UCSD-AML1 (cell line): ENCODE measurements around the gene SPEM3.

Experiments
- DNase-seq: peaks from one replicate; lab custom pipeline; 2025; ENCODE audit not compliant: unreplicated experiment; lab: John Stamatoyannopoulos, UW

SPEM3 gene

DNA sequence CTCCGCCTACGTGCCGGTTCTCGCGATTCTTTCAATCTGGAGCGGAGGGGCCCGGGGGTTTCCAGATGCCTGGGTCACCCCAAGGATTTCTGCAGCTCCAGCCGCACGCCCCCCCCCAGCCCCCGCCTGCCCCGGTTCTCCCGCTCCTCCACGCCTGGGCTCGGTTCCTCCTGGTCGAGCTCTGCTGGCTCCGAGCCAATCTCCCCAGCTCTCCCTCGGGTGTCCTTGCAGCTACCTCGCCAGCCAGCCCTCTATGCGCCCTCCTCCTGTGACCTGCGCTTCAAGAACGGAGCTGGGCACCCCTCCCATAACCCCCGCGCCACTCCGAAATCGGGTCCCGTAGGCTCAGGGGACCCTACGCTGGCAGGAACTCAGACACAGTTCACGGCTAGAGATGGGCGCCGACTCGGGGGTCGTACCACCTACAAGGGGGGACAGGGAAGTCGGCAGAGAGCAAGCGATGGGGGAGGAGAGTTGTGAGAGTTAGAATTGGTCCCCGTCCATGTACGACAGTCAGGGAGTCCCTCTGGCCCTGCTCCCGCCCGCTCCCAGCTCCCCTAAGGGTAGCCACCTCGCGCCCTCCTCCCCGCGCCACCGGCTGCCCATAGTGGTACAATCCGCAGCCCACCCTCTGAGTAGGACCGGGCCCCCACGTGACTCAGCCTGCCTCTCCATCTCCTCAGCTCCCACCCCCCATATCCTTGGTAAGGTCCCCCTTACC lies 11.6 kb downstream of the SPEM3 start:
- DNase-seq, result no peak

DNA sequence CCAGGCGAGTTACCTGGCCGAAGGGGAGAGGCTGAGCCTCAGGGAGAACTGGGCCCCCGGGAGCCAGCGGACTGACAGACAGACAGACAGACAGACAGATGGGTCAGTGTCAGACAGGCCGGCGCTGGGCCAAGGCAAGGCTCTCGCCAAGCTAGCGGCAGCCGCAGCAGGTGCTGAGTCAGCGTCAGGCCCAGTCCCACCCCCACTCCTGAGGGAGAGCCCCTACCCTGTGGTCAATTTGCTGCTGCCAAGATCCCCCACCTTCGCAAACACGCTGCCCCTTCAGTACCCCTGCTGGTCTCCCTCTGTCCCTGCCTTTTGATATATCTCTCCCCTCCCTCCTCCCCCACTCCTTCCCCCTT lies 12.2 kb downstream of the SPEM3 start:
- no peak for DNase-seq

DNA sequence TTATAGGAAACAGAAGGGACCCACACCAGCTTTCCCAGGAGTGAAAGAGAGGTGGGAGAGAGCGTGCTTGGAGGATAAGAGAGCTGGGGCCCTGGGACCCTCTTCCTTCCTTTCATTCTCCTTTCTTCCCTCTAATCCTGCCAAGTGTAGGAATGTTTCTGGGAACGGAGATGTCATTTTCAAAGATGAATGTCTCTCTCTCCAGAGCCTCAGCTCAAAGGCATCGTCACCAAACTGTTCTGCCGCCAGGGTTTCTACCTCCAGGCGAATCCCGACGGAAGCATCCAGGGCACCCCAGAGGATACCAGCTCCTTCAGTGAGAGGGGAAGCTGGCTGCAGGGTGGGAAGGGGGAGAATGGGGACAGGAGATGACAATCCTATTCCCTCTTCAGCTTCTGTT lies 12.6 kb downstream of the SPEM3 start:
- no peak for DNase-seq

DNA sequence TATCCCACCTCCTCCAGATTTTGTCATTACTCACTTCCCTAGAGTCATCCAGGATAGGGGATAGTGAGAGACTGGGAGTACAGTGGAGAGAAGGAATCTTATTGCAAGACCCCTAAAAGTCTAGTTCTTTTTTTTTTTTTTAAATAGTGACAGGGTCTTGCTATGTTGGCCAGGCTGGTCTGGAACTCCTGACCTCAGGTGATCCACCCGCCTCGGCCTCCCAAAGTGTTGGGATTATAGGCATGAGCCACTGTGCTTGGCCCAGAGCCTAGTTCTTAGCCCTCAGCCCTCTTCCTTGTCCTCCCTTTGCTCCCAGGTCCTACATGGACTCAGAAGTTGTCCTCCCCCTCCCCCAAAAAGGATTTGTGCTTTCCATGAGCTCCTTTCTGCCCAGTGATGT lies 13.5 kb downstream of the SPEM3 start:
- no peak for DNase-seq

DNA sequence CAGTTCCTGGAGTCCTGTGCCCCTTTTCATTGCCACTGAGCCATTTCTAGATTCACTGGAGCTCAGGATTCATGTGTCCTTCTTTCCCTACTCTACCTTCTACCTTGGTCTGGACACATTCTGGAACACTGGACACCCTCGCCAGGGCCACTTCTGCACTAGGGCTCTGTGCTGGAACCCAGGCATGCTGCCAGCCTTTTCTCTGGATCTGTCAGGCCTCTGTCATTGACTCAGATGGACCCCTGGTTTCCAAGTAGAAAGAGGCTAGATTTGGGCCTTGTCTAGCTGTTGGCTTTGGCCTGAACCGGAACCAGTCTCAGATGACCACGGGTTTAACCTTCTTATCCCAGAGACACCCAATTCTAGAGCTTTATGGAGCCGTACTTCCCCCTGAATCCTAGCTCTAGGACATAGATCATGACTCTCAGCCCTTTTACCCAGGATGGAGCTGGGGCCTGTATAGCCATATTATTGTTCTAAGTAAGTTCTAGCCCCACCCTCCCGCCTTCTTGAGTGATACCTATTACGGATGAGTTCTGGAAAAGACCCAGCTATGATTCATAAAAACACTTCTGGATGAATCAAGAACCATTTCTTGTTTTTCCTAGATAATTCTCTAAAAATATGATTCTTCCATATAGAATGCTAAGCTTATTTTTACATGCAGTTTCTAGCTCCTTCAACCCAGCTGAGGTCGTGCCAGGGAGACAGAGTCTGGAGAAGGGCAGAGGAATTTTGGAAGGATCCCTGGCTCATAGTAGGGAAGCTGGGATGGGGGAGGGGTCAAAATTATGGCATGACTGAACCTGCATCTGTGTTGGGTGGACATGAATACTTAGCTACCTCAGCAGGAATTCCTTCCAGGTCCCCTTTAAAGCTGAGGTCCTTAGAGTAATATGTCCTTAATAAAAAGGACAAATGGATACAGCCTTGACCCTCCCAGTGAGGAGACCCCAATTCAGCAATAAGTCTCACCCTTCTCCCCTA lies 15.1 kb downstream of the SPEM3 start:
- no peak for DNase-seq

DNA sequence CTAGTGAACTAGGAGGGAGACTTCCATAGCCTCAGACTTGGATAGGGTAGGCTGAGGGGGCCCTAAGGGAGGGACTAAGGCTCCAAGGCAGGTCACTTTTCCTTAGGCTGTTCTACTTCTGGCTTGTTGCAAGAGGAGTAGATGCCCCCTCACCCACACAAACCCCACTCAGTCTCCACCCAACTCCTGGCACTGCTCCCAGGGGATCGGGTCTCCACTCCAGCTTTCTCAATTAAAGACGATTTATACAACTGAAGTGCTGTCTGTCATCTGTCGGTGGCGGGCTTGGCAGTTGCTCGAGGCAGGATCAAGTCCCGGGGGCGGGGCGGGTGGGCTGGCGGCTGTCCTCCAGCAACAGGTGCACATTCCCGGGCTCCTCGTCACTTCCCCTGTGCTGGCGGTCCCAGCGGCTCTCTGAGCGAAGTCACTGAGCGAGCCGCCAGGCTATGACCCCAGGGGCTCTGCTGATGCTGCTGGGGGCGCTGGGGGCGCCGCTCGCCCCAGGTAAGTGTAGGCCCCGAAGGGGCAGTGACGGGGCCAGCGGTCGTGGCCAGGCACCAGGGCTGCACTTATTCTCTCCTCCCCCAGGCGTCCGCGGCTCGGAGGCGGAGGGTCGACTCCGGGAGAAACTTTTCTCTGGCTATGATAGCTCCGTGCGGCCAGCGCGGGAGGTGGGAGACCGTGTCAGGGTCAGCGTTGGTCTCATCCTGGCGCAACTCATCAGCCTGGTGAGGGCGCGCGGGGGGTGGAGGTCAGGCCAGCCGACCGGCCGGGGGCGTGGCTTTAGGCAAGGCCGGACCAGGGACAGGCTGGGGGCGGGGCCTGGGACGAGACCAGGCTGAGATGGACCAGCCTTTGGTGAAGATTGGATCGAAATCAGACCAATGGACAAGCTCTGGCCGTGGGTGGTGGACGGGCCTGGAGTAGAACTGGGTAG lies 16.3 kb downstream of the SPEM3 start, which contains the start of gene CHRNB1:
Gene CHRNB1 (plus strand): TSS at position 380 of the 937 bp plus-strand sequence. CDS start 67 bp downstream, at position 447.
- DNase-seq, result no peak

DNA sequence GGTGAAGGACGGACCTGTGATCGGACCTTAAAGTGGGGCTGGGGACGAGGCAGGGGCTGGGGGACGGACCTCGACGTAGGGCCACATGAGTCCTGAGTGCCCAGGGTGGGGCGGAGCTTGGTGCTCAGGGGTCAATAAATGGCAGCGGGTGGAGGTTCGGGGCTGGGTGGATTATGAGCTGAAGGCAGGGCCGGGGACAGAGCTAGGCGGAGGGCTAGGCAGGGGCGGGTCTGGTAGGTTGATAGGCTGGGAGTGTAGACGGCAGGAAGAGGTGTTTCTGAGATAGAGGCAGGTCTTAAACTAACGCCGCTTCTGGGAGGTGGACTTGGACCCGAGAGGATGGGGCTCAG lies 16.9 kb downstream of the SPEM3 start:
- no peak for DNase-seq

DNA sequence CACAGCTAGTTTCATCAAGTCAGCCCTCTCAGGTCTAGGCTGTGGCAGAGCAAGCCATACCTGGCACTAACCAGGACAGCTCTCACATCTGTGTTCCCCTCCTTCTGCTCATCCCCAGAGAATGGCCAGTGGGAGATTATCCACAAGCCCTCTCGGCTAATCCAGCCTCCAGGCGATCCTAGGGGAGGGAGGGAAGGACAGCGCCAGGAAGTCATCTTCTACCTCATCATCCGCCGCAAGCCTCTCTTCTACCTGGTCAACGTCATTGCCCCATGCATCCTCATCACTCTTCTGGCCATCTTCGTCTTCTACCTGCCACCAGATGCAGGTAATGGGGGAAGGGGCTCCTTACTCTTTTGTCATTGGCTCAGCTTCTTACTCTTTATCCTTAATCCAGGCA lies 19.8 kb downstream of the SPEM3 start:
- DNase-seq, result no peak

DNA sequence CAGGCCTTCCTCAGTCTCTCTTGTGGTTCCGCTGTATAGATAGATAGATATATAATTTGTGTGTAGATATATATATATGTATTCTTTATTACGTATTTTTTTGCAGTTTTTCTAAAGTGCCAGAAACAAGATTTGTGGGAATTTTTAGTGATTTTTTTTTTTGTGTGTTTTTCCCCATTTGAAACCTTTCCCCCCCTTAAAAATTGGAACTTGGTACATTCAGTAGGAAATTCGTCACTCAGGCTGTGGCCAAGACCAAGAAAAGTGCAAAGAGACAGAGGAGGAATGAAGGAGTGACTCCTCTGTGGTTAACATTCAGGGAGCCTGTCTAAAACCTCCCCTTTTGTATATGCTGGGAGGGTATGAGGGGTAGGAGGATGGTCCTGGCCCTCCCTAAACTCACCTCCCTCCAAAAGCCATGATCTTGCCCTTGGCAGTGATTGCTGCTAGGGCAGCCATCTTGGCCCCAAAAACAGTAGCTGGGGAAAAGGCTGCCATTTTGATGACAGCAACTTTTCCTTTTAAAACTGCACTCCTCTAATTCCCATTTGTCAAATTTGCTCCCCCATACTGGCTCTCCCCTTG lies 31.4 kb downstream of the SPEM3 start:
- DNase-seq, result no peak

DNA sequence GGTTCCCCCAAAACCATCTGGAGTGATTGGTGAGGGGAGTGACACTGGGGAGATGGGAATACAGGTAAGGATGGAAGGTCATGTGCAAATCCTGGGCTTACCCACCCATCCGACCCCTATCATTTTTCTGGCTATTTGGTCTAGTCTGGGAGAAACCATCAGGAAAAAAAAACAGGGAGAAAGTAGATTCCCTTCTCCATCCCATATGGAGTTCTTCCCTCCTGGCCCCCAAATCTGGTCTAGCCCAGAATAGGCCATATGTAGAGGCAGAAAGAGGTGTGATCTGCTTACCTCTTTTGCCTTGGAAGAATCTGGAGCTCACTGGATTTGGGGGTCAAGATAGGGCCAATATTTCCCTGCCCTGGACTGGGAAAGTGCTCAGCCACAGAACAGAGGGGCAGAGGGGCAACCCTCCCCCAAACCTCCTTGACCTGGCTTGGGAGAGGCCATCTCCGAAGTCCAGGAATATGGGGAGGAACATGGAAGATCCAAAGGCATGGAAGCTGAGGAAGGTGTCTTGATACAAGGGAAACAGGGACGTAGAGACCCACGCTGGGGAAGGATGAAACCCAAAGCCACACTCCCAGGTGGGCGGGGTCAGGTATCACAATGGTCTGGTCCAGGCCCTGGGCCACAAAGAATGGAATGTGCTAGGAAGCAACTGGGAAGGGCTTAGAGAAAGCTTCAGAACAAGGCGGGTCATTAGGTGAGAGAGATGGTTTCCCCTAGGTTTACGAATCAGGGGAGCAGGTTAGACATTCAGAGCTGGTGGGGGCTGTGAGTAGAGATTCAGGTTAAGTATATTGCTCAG lies 32.4 kb downstream of the SPEM3 start:
- no peak for DNase-seq

DNA sequence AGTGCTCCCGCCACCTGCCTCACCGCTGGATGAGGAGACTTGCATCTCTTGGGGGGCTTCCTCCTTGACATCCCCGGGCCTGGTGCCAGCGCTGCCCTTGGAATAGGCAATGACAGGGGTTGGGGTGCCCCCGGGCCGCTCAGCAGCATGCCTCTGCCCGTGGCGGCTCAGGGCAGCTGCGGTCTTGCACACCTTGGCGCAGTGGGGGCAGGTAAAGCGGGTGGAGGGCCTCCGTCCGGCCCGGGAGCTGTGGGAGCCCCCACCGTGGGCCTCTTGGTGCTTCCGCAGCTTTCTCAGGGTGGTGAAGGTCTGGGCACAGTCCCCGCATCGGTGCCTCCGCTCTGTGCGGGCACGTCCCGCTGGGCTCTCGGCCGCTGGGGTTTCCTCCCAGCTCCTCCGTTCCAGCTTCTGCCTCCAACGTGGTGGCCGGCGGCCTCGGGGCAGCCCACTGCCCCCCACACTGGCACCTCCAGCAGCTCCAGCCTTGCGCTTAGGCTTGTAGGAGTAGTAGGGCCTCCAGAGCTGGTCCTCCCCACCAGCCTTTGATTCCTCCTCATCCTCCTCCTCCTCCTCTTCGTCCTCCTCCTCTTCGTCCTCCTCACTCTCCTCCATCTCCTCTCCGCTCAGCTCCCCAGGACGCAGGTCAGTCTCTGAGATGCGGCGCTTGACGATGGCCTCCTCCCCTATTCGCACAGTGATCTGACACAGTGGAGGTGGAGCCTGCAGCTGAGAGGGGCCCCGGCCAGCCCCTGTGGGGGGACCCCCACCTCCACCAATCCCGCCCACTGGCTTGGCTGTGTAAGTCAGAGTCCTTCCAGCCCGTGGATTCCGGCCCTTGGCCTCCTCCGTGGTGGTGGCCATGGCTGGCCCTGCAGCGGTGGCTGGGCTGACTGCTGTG lies 34.1 kb downstream of the SPEM3 start:
- no peak for DNase-seq

DNA sequence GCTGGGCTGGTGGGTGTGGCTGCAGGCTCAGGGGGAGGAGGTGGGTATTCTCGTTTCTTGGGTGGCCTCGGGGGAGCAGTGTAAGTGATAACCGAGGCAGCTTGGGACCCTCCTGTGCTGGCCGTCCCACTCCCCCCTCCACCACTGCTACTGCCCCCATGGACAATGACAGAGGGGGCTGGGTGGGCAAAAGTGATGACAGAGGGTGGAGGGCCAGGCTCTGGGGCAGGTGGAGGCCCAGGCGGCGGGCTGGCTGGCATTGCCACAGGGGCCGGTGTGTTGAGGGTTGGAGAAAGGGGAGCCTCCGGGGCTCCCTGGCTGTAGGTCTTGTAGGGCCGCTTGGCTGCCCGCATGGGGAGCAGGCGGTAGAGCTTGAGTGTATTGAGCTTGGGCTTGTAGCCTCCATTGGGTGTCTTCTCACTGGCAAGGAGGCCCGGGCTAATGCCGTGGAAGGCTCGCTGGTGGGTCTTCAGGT lies 34.8 kb downstream of the SPEM3 start:
- no peak for DNase-seq

DNA sequence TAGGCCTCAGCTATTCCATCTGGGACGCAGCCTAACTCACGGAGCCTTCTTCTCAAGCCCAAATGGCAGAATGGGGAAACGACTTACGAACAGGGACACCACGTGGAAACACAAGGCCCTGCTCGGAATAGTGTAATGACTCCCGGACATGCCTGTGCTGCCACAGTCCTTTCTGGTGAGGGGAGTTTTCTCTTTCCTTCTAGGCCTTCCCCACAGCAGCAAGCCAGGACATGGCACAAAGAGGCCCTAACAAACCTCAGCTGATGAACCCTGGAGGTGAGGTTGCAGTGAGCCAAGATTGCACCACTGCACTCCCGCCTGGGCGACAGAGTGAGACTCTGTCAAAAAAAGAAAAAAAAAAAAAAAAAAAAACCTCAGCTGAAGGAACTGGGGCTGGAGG lies 35.4 kb downstream of the SPEM3 start:
- DNase-seq, result no peak

DNA sequence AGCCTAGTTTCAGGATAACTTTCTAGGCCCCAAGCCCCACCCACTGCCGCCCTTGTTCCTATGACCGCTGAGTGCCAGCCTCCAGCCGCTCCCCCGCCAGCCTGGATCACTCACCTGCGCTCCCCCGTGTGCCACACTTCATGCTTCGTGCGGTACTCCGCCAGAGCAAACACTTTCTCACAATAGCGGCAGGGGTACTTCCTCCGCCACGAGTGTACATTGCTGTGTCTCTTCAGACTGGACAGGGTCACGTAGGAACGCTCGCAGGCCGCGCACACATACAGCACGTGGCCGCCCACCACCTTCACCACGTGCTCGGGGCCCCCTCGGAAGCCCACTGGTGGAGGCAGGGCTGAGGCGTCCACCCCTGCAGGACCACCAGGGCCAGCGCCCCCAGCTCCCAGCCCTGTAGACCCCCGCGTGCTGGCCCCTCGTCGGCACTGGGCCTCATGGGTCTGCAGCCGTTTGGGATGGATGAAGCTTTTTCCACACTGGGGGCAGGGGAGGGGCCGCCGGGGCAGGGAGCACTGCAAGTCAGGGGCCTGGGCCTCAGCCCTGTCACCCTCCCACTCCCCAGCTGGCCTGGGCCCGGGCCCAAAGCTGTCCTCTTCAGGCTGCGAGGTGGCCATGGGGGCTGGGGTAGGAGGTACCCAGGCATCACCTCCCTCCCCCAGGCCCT lies 37.1 kb downstream of the SPEM3 start:
- no peak for DNase-seq

DNA sequence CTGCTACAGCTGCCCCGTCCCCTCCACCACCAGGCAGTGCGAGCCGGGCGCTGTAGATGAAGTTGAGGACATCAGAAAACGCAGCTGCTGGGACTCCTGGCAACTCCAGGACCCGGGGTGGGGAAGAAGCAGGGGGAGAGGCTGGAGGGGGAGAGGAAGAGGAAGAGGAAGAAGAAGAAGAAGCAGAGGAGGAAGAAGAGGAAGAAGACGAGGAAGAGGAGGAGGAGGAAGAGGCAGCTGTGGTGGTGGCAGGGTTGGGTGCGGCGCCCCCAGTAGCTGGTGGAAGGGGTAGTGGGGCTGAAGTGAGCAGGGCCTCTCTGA lies 37.6 kb downstream of the SPEM3 start:
- no peak for DNase-seq

DNA sequence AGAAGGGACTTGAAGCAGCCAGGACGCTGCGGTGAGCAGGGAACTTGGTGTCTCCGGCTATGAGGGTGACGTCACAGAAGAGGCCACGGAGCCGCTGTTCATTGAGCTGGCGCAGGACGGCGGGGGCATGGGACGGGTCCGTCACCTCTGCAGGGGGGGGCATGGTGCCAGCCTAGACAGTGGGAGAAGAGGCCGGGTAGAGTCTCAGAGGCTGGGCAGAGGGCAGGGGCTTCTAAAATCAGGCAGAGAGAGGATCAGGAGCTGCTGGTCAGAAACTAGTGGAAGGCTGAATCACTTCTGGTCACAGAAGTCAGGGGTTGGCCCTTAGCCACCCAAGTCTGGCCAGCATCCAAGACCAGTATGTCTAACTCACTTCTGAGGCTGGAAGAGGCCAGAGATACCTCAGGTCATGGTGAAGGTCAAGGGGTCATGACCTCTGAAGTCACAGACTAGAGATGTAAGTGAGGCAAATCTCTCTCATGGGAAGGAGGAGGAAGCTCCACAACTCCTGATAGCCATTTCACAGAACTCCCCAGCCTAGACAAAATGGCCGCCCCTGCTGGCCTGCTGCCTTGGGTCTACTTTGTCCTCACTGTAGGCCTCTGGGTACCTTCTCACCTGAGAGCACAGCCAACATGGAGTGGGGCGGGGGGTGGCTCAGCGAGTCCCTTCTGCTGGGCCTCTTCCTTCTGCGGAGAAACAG lies 38.1 kb downstream of the SPEM3 start:
- no peak for DNase-seq

DNA sequence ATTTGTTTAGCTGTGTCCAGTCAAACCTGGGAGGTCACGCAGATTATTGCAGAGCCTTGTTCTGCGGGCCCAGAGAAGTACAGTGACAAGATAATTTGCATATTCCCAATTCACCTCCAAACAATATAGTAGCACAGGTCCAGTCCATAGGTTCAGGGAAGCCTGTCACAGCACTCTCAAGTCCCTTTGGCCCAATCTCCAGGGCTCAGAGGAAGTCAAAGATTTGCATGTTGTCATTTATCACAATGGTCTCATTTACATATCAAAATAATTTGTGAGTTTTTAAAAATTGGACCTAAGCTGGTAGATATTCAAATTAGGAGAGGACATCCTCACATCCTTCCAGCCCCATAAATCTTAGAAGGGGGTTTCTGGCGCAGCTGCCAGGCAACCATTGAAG lies 38.8 kb downstream of the SPEM3 start:
- DNase-seq, result no peak

DNA sequence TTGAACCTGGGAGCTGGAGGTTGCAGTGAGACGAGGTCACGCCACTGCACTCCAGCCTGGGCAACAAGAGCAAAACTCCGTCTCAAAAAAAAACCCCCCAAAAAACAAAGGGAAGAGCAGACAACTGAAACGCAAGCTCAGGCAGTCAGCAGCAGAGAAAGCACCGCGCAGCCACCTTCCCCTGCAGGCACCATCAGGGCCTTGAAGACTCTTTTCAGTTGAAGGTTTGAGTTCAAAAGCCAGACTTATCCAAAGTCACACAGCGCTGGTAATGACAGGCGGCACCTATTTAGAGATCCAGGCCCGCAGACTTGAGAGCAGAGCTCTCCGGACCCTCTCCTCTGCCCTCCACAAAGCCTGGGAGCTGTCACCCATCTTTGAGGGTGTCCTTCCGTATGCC lies 39.6 kb downstream of the SPEM3 start:
- no peak for DNase-seq
